Motor neuron (in vitro differentiated cells): Measurements from ENCODE around the gene IPO4. TPM values are rescaled to one million over a fixed set of nuclear protein-coding genes. Genes with fewer than 3 reads are reported as not detected.

Experiments
- ATAC-seq, 8 experiments: fragments of 200-7000 bp; cut with Tn5 transposase; replicated peaks in 6 of 8; 2 replicates each; pipeline ENCODE4 v1.8.0; 2021; ENCODE audit warnings: mild to moderate bottlenecking in 8 of 8, moderate library complexity in 8 of 8
- H3K27ac ChIP-seq, 2 donors: fragments of 250-450 bp; sonication (Bioruptor Pico); 2 replicates each; pipeline ENCODE4 v1.9.0; 2021; ENCODE audit warnings: antibody characterized with exemption in 2 of 2, mild to moderate bottlenecking in 2 of 2, moderate library complexity in 1 of 2
- H3K4me1 ChIP-seq, 2 donors: fragments of 250-450 bp; sonication (Bioruptor Pico); replicated peaks in 1 of 2; 2 replicates each; pipeline ENCODE4 v1.6.1; 2021; ENCODE audit warnings: antibody characterized with exemption in 2 of 2, mild to moderate bottlenecking in 2 of 2, moderate library complexity in 1 of 2
- H3K4me3 ChIP-seq, 5 donors: fragments of 250-450 bp; sonication (Bioruptor Pico); 2 replicates each; pipeline ENCODE4 v1.9.0; 2021; ENCODE audit warnings: antibody characterized with exemption in 5 of 5, mild to moderate bottlenecking in 5 of 5, moderate library complexity in 4 of 5
- WGBS, 10 experiments: fragments of 450-650 bp; shearing (Covaris generic); methylation state at CpG; one replicate each; pipeline ENCODE4 v1.0.0; 2022; 5-methylcytosine and 5-hydroxymethylcytosine counted together
- in situ Hi-C, 9 experiments: fragments of 400-800 bp; cut with MboI; loops; one replicate each; pipeline ENCODE4 v1.15.0; 2021; ENCODE audit warnings: low sequenced_read_pairs in 9 of 9, low pct_unique_long_range_greater_than_20kb in 2 of 9; ENCODE audit not compliant: unreplicated experiment in 9 of 9
- total RNA-seq, 8 experiments: library from RNA; unstranded; fragments of 300-600 nt; gene quantifications; 2 replicates each; pipeline versions ENCODE4 v1.2.3 to v1.2.4, GENCODE V29; 2022

IPO4 gene
- total RNA-seq, 8 experiments from 2014 or later = 17.4 to 90.0 (median 39.8) TPM

DNA sequence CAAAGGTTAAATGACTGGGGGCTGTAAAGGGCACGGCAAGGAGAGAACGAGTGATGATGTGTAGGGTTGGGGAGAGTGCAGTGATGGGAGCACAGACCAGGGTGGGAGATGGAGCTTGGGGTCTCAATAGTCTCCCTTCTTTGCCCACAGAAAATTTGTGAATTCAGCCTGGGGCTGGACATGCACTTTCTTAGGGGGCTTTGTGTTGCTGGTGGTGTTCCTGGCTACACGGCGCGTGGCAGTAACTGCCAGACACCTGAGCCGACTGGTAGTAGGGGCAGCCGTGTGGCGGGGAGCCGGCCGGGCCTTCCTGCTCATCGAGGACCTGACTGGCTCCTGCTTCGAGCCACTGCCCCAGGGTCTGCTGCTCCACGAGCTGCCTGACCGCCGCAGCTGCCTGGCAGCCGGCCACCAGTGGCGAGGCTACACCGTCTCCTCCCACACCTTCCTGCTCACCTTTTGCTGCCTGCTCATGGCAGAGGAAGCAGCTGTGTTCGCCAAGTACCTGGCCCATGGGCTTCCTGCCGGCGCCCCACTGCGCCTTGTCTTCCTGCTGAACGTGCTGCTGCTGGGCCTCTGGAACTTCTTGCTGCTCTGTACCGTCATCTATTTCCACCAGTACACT, 56.4 kb downstream of the IPO4 start:
- in situ Hi-C loops = no loop called here
- no peak for ATAC-seq
- H3K4me3 ChIP-seq = no peak overlapping the region
- no peak overlapping the region for H3K27ac ChIP-seq
- peaks cover 2 to 5% of the 10 kb centered on the region in 2 donors for H3K4me1 ChIP-seq
- WGBS, 10 experiments = 82 to 90% (median 87%) methylated on average over 2 to 15 of the region's 24 CpGs; no CpG with 5 or more reads in 7 of the 10 experiments

DNA sequence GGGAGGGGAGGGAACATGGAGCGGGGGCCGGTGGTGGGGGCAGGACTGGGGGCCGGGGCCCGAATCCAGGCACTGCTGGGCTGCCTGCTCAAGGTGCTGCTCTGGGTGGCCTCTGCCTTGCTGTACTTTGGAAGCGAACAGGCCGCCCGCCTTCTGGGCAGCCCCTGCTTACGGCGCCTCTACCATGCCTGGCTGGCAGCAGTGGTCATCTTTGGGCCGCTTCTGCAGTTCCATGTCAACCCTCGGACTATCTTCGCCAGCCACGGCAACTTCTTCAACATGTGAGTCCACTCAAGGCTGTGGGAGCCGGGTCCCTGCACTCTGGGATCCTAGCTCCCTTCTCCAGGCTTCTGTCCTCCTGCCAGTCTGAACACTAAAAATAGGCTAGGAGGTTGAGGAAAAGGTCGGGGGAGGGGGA, 57.1 kb downstream of the IPO4 start:
- H3K27ac ChIP-seq = no peak overlapping the region
- peaks cover 0 to 2% of the 10 kb centered on the region in 2 donors for H3K4me1 ChIP-seq
- WGBS, 10 experiments = 79 to 100% methylated on average over 3 to 7 of the region's 15 CpGs; no CpG with 5 or more reads in 8 of the 10 experiments
- no peak overlapping the region for H3K4me3 ChIP-seq
- no peak for ATAC-seq
- in situ Hi-C loops = no loop called here

DNA sequence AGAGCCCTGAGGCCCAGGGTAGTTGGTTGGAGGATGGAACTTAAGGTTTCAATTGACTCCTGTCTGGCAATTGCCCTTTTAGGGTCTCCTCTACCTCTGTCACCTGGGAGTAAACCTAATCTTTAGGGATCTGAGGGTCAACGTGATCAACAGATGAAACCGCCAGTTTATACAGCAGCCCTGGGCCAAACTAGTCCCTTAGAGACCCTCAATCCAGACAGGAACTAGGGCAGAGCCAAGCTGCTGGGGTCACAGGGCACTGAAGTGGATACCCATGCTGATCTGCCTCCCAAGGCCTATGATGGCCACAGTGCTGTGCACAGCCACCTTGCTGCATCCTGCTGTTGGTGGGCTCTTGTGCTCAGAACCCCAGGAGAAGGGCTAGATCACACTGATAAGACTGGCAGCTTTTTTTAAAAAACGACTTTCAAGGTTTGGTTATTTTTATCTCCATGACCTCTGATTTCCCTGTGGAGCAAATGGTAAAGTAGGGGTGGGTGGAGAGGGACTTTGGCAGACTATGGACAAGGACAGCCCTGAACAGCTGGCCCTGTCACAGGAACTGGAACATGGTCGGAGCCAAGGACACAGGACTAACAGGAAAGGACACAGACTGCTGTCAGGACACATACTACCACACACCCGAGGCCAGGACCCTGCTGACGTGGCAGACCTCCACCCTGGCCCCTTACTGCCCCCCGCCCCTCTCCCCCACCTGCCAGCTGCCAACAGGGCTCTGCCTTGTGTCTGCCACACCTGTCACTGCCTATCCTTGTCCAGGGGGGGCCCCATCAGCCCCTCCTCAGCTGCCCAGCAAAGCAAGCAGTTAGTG, 57.7 kb downstream of the IPO4 start:
- Histone ChIP-seq H3K4me1 (peaks cover 0 to 2% of the 10 kb centered on the region in 2 donors), H3K4me3 (no peak overlapping the region), H3K27ac (no peak overlapping the region)
- 0 to 100% (median 53%) methylated on average over 1 to 4 of the region's 7 CpGs; no CpG with 5 or more reads in 2 of the 10 experiments for WGBS, 10 experiments
- in situ Hi-C loops = no loop called here
- no peak for ATAC-seq

DNA sequence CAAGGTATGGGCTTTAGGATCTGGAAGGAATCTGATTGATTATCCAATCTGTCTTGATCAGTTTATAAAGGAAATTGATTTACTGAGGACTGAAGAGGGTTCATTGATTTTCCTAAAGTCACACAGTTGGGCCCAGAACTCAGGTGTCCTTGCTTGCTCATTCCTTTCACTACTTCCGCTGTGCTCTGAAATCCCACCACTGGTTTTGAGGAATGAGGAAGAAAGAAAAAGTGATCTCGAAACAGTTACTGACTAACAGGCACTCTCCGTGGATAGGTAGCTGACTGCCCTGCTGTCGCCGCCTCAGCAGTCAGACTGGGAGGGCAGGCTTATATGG, 58.3 kb downstream of the IPO4 start, which contains the start of gene FITM1:
Gene FITM1, plus strand, starts transcription at position 280 of the 337 bp plus-strand sequence. CDS start 905 bp downstream, outside the sequence.
- in situ Hi-C loops = no loop called here

More for the DNA sequence above, 58.3 kb downstream of the IPO4 start, which contains the start of gene FITM1:
- H3K4me3 ChIP-seq = no peak within 1 kb of the TSS
- no peak within 1 kb of the TSS for H3K27ac ChIP-seq
- peaks cover 0 to 2% of the 10 kb centered on the region in 2 donors for H3K4me1 ChIP-seq
- 66 to 100% (median 93%) methylated on average over 1 to 5 of the region's 5 CpGs; no CpG with 5 or more reads in 5 of the 10 experiments for WGBS, 10 experiments
- no peak for ATAC-seq

Other genes starting within 250 kb of the IPO4 start
- gene DHRS4, start 235.0 kb downstream of the IPO4 start, total RNA-seq = 10 to 100 TPM in 4 of 8 experiments, 1 to 10 TPM in 4; 3.3 to 91.0 (median 12.7) TPM
- 10 to 100 TPM in 3 of 8 experiments, 1 to 10 TPM in 5; 2.2 to 38.3 (median 7.0) TPM for gene DHRS4L2, start 199.9 kb downstream of the IPO4 start, total RNA-seq
- gene CARMIL3, start 136.8 kb downstream of the IPO4 start, total RNA-seq = 10 to 100 TPM in 6 of 8 experiments, 1 to 10 TPM in 2; 3.7 to 44.7 (median 25.6) TPM
- gene CPNE6, start 117.3 kb downstream of the IPO4 start, total RNA-seq = 1 to 10 TPM in 4 of 8 experiments, under 1 TPM in 4; 0.54 to 3.3 (median 1.2) TPM
- 10 to 100 TPM in 7 of 8 experiments, 1 to 10 TPM in 1; 7.6 to 66.5 (median 33.2) TPM for gene PCK2, start 94.5 kb downstream of the IPO4 start, total RNA-seq
- gene DCAF11, start 74.0 kb downstream of the IPO4 start, total RNA-seq = 10 to 100 TPM; 43.1 to 80.7 (median 52.6) TPM
- 1 to 10 TPM; 1.1 to 2.6 (median 2.1) TPM for gene NRL, start 73.9 kb downstream of the IPO4 start, total RNA-seq
- 1 to 10 TPM in 2 of 8 experiments, under 1 TPM in 5, not detected in 1; 0.27 to 2.2 (median 0.83) TPM for gene FITM1, start 58.2 kb downstream of the IPO4 start, total RNA-seq
- 100 to 1,000 TPM in 4 of 8 experiments, 10 to 100 TPM in 4; 40.1 to 318 (median 102) TPM for gene PSME1, start 52.6 kb downstream of the IPO4 start, total RNA-seq
- 10 to 100 TPM; 16.7 to 41.2 (median 26.0) TPM for gene EMC9, start 47.2 kb downstream of the IPO4 start, total RNA-seq
- 100 to 1,000 TPM in 5 of 8 experiments, 10 to 100 TPM in 3; 77.2 to 504 (median 129) TPM for gene PSME2, start 42.2 kb downstream of the IPO4 start, total RNA-seq
- 10 to 100 TPM; 35.0 to 79.5 (median 46.3) TPM for gene RNF31, start 41.3 kb downstream of the IPO4 start, total RNA-seq
- gene IRF9, start 27.6 kb downstream of the IPO4 start, total RNA-seq = 100 to 1,000 TPM in 2 of 8 experiments, 10 to 100 TPM in 4, 1 to 10 TPM in 2; 6.6 to 151 (median 34.7) TPM
- gene REC8, start 16.7 kb downstream of the IPO4 start, total RNA-seq = 10 to 100 TPM in 6 of 8 experiments, 1 to 10 TPM in 2; 2.6 to 41.2 (median 23.5) TPM
- 10 to 100 TPM; 17.6 to 53.1 (median 30.8) TPM for gene TM9SF1, start 6.6 kb upstream of the IPO4 start, total RNA-seq
- 10 to 100 TPM in 1 of 8 experiments, 1 to 10 TPM in 7; 1.8 to 10.1 (median 3.4) TPM for gene TSSK4, start 16.9 kb upstream of the IPO4 start, total RNA-seq
- gene CHMP4A, start 24.7 kb upstream of the IPO4 start, total RNA-seq = 10 to 100 TPM; 48.4 to 76.0 (median 55.8) TPM
- gene MDP1, start 27.2 kb upstream of the IPO4 start, total RNA-seq = 10 to 100 TPM; 12.1 to 38.8 (median 27.0) TPM
- gene NEDD8, start 43.6 kb upstream of the IPO4 start, total RNA-seq = 100 to 1,000 TPM; 180 to 362 (median 267) TPM
- 10 to 100 TPM; 46.7 to 87.8 (median 69.0) TPM for gene GMPR2, start 44.1 kb upstream of the IPO4 start, total RNA-seq
- 10 to 100 TPM; 33.4 to 54.3 (median 44.4) TPM for gene TINF2, start 53.8 kb upstream of the IPO4 start, total RNA-seq
- gene TGM1, start 74.4 kb upstream of the IPO4 start, total RNA-seq = 1 to 10 TPM in 7 of 8 experiments, under 1 TPM in 1; 0.92 to 4.7 (median 2.1) TPM
- 10 to 100 TPM; 13.3 to 28.0 (median 19.6) TPM for gene RABGGTA, start 82.8 kb upstream of the IPO4 start, total RNA-seq
- 10 to 100 TPM; 11.4 to 26.5 (median 16.4) TPM for gene DHRS1, start 111.0 kb upstream of the IPO4 start, total RNA-seq
- gene NOP9, start 111.0 kb upstream of the IPO4 start, total RNA-seq = 10 to 100 TPM; 13.5 to 32.8 (median 16.6) TPM
- 1 to 10 TPM in 1 of 8 experiments, under 1 TPM in 2, not detected in 5; 0.32 to 1.6 (median 0.40) TPM for gene CIDEB, start 119.2 kb upstream of the IPO4 start, total RNA-seq
- 10 to 100 TPM in 1 of 8 experiments, 1 to 10 TPM in 7; 1.3 to 14.6 (median 2.3) TPM for gene LTB4R2, start 121.3 kb upstream of the IPO4 start, total RNA-seq
- gene LTB4R, start 122.7 kb upstream of the IPO4 start, total RNA-seq = 10 to 100 TPM in 1 of 8 experiments, 1 to 10 TPM in 6, under 1 TPM in 1; 0.92 to 13.6 (median 2.1) TPM
- 1 to 10 TPM in 4 of 8 experiments, under 1 TPM in 4; 0.43 to 3.7 (median 1.2) TPM for gene ADCY4, start 146.3 kb upstream of the IPO4 start, total RNA-seq
- 1 to 10 TPM in 3 of 8 experiments, under 1 TPM in 2, not detected in 3; 0.29 to 7.9 (median 1.3) TPM for gene RIPK3, start 151.2 kb upstream of the IPO4 start, total RNA-seq
- 100 to 1,000 TPM in 3 of 8 experiments, 10 to 100 TPM in 2, 1 to 10 TPM in 3; 5.1 to 345 (median 13.4) TPM for gene NFATC4, start 179.4 kb upstream of the IPO4 start, total RNA-seq
- gene NYNRIN, start 210.2 kb upstream of the IPO4 start, total RNA-seq = 10 to 100 TPM in 3 of 8 experiments, 1 to 10 TPM in 5; 2.1 to 78.7 (median 6.3) TPM
- 1 to 10 TPM in 4 of 8 experiments, under 1 TPM in 4; 0.16 to 7.9 (median 1.1) TPM for gene CBLN3, start 240.9 kb upstream of the IPO4 start, total RNA-seq
- 10 to 100 TPM in 7 of 8 experiments, 1 to 10 TPM in 1; 8.5 to 59.9 (median 17.4) TPM for gene KHNYN, start 241.1 kb upstream of the IPO4 start, total RNA-seq